ENCODE results near the gene MAX. TPM values are rescaled to one million over a fixed set of nuclear protein-coding genes. Genes with fewer than 3 reads are reported as not detected.

The MAX gene
- total and polyA plus RNA-seq, 11 donors, result 42.3 to 102 (median 74.4) TPM

GRCh38 chr14:65104791-65105190, 2.5 kb upstream of the MAX start:
- H3K36me3 ChIP-seq, result peaks cover 0 to 12% (median 8%) of the 10 kb centered on the region in 9 donors
- no peak for ATAC-seq
- H3K27me3 ChIP-seq, result no peaks in the 10 kb centered on the region
- no peak overlapping the region for H3K27ac ChIP-seq
- H3K4me1 ChIP-seq, result peaks cover 5 to 26% (median 17%) of the 10 kb centered on the region in 12 donors
- TF ChIP-seq POLR2A (IDR thresholded peaks at IDR 0.05), result no peak
- no peak for TF ChIP-seq CTCF (IDR thresholded peaks at IDR 0.05)
- WGBS, 4 donors, result 95 to 98% (median 98%) methylated on average over 3 of the region's 3 CpGs
- no peak for DNase-seq
- H3K4me3 ChIP-seq, result no peak overlapping the region
- no peaks in the 10 kb centered on the region for H3K9me3 ChIP-seq
- intact Hi-C loops (cut with DNase I), result loop anchor here in 4 of 10 donors (5.0 to 10.0 kb wide), 5 partner anchors 67 to 308 kb away; partner anchors contain the start of gene FUT8 (in 2 of the 4)

- peaks cover 0 to 16% (median 9%) of the 10 kb centered on the region in 9 donors for H3K36me3 ChIP-seq
- H3K27me3 ChIP-seq, result no peaks in the 10 kb centered on the region
- no peak for DNase-seq
- peak overlapping the region in 11 of 12 donors; percentile 37 to 80 (median 66) for H3K27ac ChIP-seq
- WGBS, 4 donors, result 5 to 15% (median 9%) methylated on average over 13 to 22 of the region's 22 CpGs
- no peak for ATAC-seq
- intact Hi-C loops (cut with DNase I), result loop anchor here in 4 of 10 donors (2.0 to 10.0 kb wide), 6 partner anchors 66 to 309 kb away; partner anchors contain the start of genes FNTB (in 2 of the 4) and FUT8 (in 2 of the 4)
- TF ChIP-seq CTCF (IDR thresholded peaks at IDR 0.05) (peak in 1 of 12 donors; percentile 9), POLR2A (IDR thresholded peaks at IDR 0.05) (no peak)
- H3K4me1 ChIP-seq, result peaks cover 7 to 40% (median 30%) of the 10 kb centered on the region in 12 donors
- H3K9me3 ChIP-seq, result no peaks in the 10 kb centered on the region
- H3K4me3 ChIP-seq, result peak overlapping the region; percentile 43 to 99 (median 87)
Measured at GRCh38 chr14:65103150-65103760, 938 bp upstream of the MAX start.

- Histone ChIP-seq H3K27me3 (no peaks in the 10 kb centered on the region), H3K4me3 (peak overlapping the region; percentile 67 to 99 (median 90)), H3K36me3 (peaks cover 0 to 26% (median 12%) of the 10 kb centered on the region in 9 donors), H3K27ac (peak overlapping the region; percentile 77 to 97 (median 88)), H3K4me1 (peaks cover 13 to 54% (median 44%) of the 10 kb centered on the region in 12 donors), H3K9me3 (no peaks in the 10 kb centered on the region)
- DNase-seq, result peak; percentile 24 to 69 (median 37)
- TF ChIP-seq CTCF (IDR thresholded peaks at IDR 0.05) (no peak), POLR2A (IDR thresholded peaks at IDR 0.05) (no peak)
- intact Hi-C loops (cut with DNase I), result loop anchor here in 4 of 10 donors (2.0 to 10.0 kb wide), 6 partner anchors 65 to 310 kb away; partner anchors contain the start of genes FNTB (in 2 of the 4) and FUT8 (in 2 of the 4)
- ATAC-seq, result peak in 3 of 4 donors; percentile 11 to 49 (median 44)
- 0 to 2% (median 1%) methylated on average over 31 to 66 of the region's 66 CpGs for WGBS, 4 donors
Measured at GRCh38 chr14:65101631-65102440, 481 bp downstream of the MAX start.
